Measurements from ENCODE around the gene TEX2.

DNA sequence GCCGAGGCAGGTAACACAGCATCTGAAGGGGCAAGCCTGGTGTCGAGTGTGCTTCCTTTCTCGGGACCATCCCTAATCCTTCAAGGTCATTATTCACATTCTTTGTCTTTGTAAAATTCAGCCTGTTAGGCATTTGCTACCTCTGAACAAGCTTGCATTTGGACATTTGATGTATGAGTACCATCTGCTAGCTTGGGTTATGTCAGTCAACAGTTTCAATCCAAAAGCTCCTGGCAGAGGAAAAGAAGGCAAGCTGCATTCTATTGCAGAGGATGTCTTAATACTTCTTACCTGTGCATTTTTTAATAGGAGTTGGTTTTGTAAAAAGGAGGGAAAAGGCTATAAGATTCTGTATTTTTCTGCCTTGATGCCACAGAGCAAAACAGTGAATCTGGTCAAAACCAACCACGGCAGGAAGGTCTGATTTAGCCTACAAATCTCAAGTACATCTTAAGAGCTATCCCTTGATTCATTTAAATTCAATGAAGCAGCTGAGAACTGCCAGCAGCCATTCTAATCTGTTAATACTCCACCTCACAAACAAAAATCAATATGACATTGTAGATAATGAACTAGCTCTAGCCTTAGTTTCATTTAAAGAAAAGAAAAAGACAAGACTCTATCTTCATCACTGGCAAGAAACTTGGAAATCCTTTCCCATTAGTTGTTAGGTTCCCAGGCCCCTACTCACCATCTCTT lies 39.0 kb downstream of the TEX2 start:
- TF ChIP-seq CTCF (conservative IDR thresholded peaks at IDR 0.05; ENCODE audit: low read depth in 2 of 2): no peak
- TF ChIP-seq NANOG (IDR thresholded peaks at IDR 0.05; ENCODE audit: borderline replicate concordance): no peak
- no peak for TF ChIP-seq POLR2AphosphoS5 (IDR thresholded peaks at IDR 0.05; ENCODE audit: low read depth)
- no peak for TF ChIP-seq EZH2 (IDR thresholded peaks at IDR 0.05; ENCODE audit: low read depth, unreplicated experiment)
- TF ChIP-seq EZH2phosphoT487 (IDR thresholded peaks at IDR 0.05; ENCODE audit: unreplicated experiment): no peak
